ENCODE results near the gene TMEM80. TPM values are rescaled to one million over a fixed set of nuclear protein-coding genes. Genes with fewer than 3 reads are reported as not detected.

TMEM80 gene
- total and polyA plus RNA-seq, 2 of the 8 experiments (the other 6 are each of a cell fraction or from before 2014, with no cell fraction given): 8.0 to 16.3 TPM

GRCh38 chr11:723120-723883 lies 27.7 kb downstream of the TMEM80 start:
- CTCF ChIA-PET (ENCODE audit: partially characterized antibody): interaction anchor here (0.6 to 15.4 kb wide), 28 partner anchors 8 to 212 kb away, joined by 3 to 395 read pairs (median 6); partner anchors contain the start of genes TALDO1 and TMEM80
- no peak for TF ChIP-seq RBBP5 (IDR thresholded peaks at IDR 0.05; ENCODE audit: borderline replicate concordance, low read depth, low read length)
- TF ChIP-seq CHD1 (IDR thresholded peaks at IDR 0.05; ENCODE audit: low read depth, low read length): no peak
- no peak for TF ChIP-seq PHF8 (conservative IDR thresholded peaks at IDR 0.05; ENCODE audit: low read depth, low read length)
- TF ChIP-seq ZNF274 (IDR thresholded peaks at IDR 0.05; ENCODE audit: borderline replicate concordance, extremely low read depth, low read length): no peak
- no peak for TF ChIP-seq SIRT6 (IDR thresholded peaks at IDR 0.05; ENCODE audit: low read length)
- TF ChIP-seq KDM4A (IDR thresholded peaks at IDR 0.05; ENCODE audit: low read depth, low read length, severe bottlenecking): no peak
- no peak for TF ChIP-seq CHD2 (IDR thresholded peaks at IDR 0.05; ENCODE audit: low read length)
- no peak for TF ChIP-seq SP1 (IDR thresholded peaks at IDR 0.05; ENCODE audit: low read depth, low read length)
- TF ChIP-seq CTCF (IDR thresholded peaks at IDR 0.05; ENCODE audit: control extremely low read depth in 1 of 3, insufficient read depth in 1 of 3, low read depth in 1 of 3, low read length in 3 of 3): peak in 2 of 3 experiments; percentile 33 to 62; a peak in 2 of 4 replicates

More at GRCh38 chr11:723120-723883, 27.7 kb downstream of the TMEM80 start:
- Histone ChIP-seq H2AK5ac (ENCODE audit: low read depth, low read length) (no peak overlapping the region), H3K9ac (replicated peaks in 1 of 4; ENCODE audit: extremely low read depth in 1 of 4, low read depth in 3 of 4, low read length in 3 of 4) (no peak overlapping the region), H3K18ac (ENCODE audit: extremely low read depth, low read length) (no peak overlapping the region), H3K4me1 (replicated peaks in 1 of 4; ENCODE audit: control insufficient read depth in 3 of 4, insufficient read depth in 4 of 4, low read length in 3 of 4) (peaks cover 0 to 26% (median 17%) of the 10 kb centered on the region in 4 experiments; a peak in 5 of 7 replicates), H4K5ac (ENCODE audit: insufficient read length, low read depth, low read length) (no peak overlapping the region), H3K36me3 (ENCODE audit: control insufficient read depth in 2 of 4, insufficient read depth in 4 of 4, low read length in 3 of 4) (no peaks in the 10 kb centered on the region), H3K4me2 (ENCODE audit: insufficient read depth in 1 of 2, low read depth in 2 of 2, low read length in 2 of 2) (no peak overlapping the region), H3K27ac (ENCODE audit: low read depth, low read length) (no peak overlapping the region), H2AFZ (ENCODE audit: low read length) (no peak overlapping the region), H2BK15ac (ENCODE audit: low read length) (no peak overlapping the region), H2BK5ac (ENCODE audit: low read depth, low read length) (no peak overlapping the region), H3K79me1 (ENCODE audit: low read depth, low read length) (no peaks in the 10 kb centered on the region), H2BK20ac (ENCODE audit: low read length) (no peak overlapping the region), H4K91ac (replicated peaks; ENCODE audit: insufficient read length, low read length) (no peak overlapping the region), H4K20me1 (replicated peaks in 1 of 2; ENCODE audit: control insufficient read depth in 1 of 2, insufficient read depth in 2 of 2, low read length in 2 of 2) (no peaks in the 10 kb centered on the region), H4K8ac (ENCODE audit: extremely low read depth, insufficient read depth, low read length) (no peak overlapping the region), H3K56ac (replicated peaks; ENCODE audit: insufficient read length, low read depth, low read length) (no peak overlapping the region), H3K27me3 (replicated peaks in 1 of 4; ENCODE audit: control insufficient read depth in 3 of 4, extremely low read depth in 1 of 4, insufficient read depth in 3 of 4, low read length in 3 of 4) (peaks cover 0 to 10% (median 8%) of the 10 kb centered on the region in 4 experiments; a peak in 4 of 7 replicates), H3K4me3 (ENCODE audit: extremely low read depth in 1 of 4, insufficient read depth in 2 of 4, low read depth in 3 of 4, low read length in 4 of 4) (no peak overlapping the region), H3K79me2 (ENCODE audit: control insufficient read depth in 1 of 2, insufficient read depth in 2 of 2, low read length in 2 of 2) (no peaks in the 10 kb centered on the region), H3K4ac (replicated peaks; ENCODE audit: insufficient read length, low read depth, low read length) (no peak overlapping the region), H3K23ac (ENCODE audit: insufficient read length) (no peak overlapping the region), H3K23me2 (ENCODE audit: low read depth, low read length) (peaks cover 9% of the 10 kb centered on the region; the same call in 1 of the 2 replicates), H2BK120ac (replicated peaks; ENCODE audit: low read depth, low read length) (no peak overlapping the region), H3K9me3 (ENCODE audit: insufficient read depth in 2 of 2, low read depth in 1 of 2, low read length in 1 of 2) (no peaks in the 10 kb centered on the region), H3K14ac (ENCODE audit: insufficient read length) (no peak overlapping the region), H2BK12ac (ENCODE audit: low read depth, low read length) (0 out of 2 replicates have a peak overlapping the region, but pooled peaks have one; percentile 9)
- FAIRE-seq: peak; percentile 75
- 73% methylated on average over 8 of the region's 8 CpGs; no CpG with 5 or more reads in 1 of the 2 experiments for WGBS, 2 experiments (ENCODE audit: extremely low coverage in 1 of 2, insufficient coverage in 1 of 2, insufficient read length in 1 of 2, insufficient replicate concordance in 2 of 2, low coverage in 1 of 2, low lambda C conversion rate in 2 of 2, missing lambda C conversion rate in 1 of 2)
- POLR2A ChIA-PET (ENCODE audit: partially characterized antibody): interaction anchor here (1.3 to 13.2 kb wide), 8 partner anchors 10 to 86 kb away, joined by 3 to 216 read pairs (median 10); partner anchors contain the start of genes DEAF1, DRD4, TALDO1 and TMEM80
- DNase-seq (ENCODE audit: low read depth in 1 of 2, low spot score in 2 of 2): no peak
